OCI-LY1 (cell line): ENCODE data around the gene DIAPH2.

Source experiments
- H2AFZ ChIP-seq: fragments of 200-600 bp; sonication (generic), shearing (Covaris generic); 2 replicates; pipeline ENCODE4 v1.6.0; 2014; ENCODE audit warnings: antibody characterized with exemption, mild to moderate bottlenecking, low read length
- H3F3A ChIP-seq: fragments of 200-600 bp; sonication (generic), shearing (Covaris generic); 2 replicates; pipeline ENCODE4 v1.6.0; 2014; ENCODE audit warnings: mild to moderate bottlenecking, antibody characterized with exemption, low read length, moderate library complexity; ENCODE audit not compliant: insufficient read depth
- H3K27ac ChIP-seq: fragments of 200-600 bp; sonication (generic); 2 replicates; pipeline ENCODE4 v1.5.1; 2014; ENCODE audit warnings: low read length, mixed run types, mild to moderate bottlenecking, low read depth; ENCODE audit not compliant: poor library complexity, severe bottlenecking
- H3K27me3 ChIP-seq: fragments of 200-600 bp; sonication (generic); 2 replicates; pipeline ENCODE4 v1.6.0; 2014; ENCODE audit warnings: antibody characterized with exemption, mild to moderate bottlenecking, low read length, moderate library complexity; ENCODE audit not compliant: insufficient read depth
- H3K36me3 ChIP-seq: fragments of 200-600 bp; sonication (generic); 2 replicates; pipeline ENCODE4 v1.6.1; 2014; ENCODE audit warnings: mild to moderate bottlenecking, antibody characterized with exemption, low read length, moderate library complexity, mixed read lengths; ENCODE audit not compliant: insufficient read depth
- H3K4me1 ChIP-seq: fragments of 200-600 bp; sonication (generic); 2 replicates; pipeline ENCODE4 v1.5.1; 2014; ENCODE audit warnings: mild to moderate bottlenecking, low read length, moderate library complexity; ENCODE audit not compliant: insufficient read depth, severe bottlenecking
- H3K4me2 ChIP-seq: fragments of 200-600 bp; sonication (generic), shearing (Covaris generic); 2 replicates; pipeline ENCODE4 v1.6.1; 2014; ENCODE audit warnings: low read length
- H3K4me3 ChIP-seq: fragments of 200-600 bp; sonication (generic); 2 replicates; pipeline ENCODE4 v1.5.1; 2014; ENCODE audit warnings: low read length, low read depth, mild to moderate bottlenecking, mixed read lengths; ENCODE audit not compliant: poor library complexity, severe bottlenecking
- H3K79me2 ChIP-seq: fragments of 200-600 bp; shearing (Covaris generic); 2 replicates; pipeline ENCODE4 v1.6.1; 2016; ENCODE audit warnings: mixed run types, low read length, mixed read lengths; ENCODE audit not compliant: insufficient read depth
- H3K9ac ChIP-seq: fragments of 200-600 bp; sonication (generic), shearing (Covaris generic); 2 replicates; pipeline ENCODE4 v1.6.1; 2014; ENCODE audit warnings: mild to moderate bottlenecking, low read length, mixed read lengths
- H3K9me2 ChIP-seq: fragments of 200-600 bp; sonication (generic), shearing (Covaris generic); 2 replicates; pipeline ENCODE4 v1.6.1; 2014; ENCODE audit warnings: low read depth, mild to moderate bottlenecking, low read length, mixed read lengths
- H3K9me3 ChIP-seq: fragments of 200-600 bp; shearing (Covaris generic); 2 replicates; pipeline ENCODE4 v1.6.1; 2014; ENCODE audit warnings: low read length, mixed read lengths
- H4K20me1 ChIP-seq: fragments of 200-600 bp; sonication (generic), shearing (Covaris generic); 2 replicates; pipeline ENCODE4 v1.6.0; 2016; ENCODE audit warnings: mild to moderate bottlenecking, low read length; ENCODE audit not compliant: insufficient read depth
- CTCF ChIP-seq: fragments of 200-600 bp; sonication (generic), shearing (Covaris generic); IDR thresholded peaks from 2 replicates; pipeline ENCODE4 v1.5.1; 2017; ENCODE audit warnings: mild to moderate bottlenecking, antibody characterized with exemption, low read length, moderate library complexity, mixed read lengths
- EZH2 ChIP-seq: fragments of 200-600 bp; sonication (generic), shearing (Covaris generic); IDR thresholded peaks from 2 replicates; pipeline ENCODE4 v1.8.0; 2017; ENCODE audit warnings: borderline replicate concordance, mixed run types, mild to moderate bottlenecking, antibody characterized with exemption, low read length, moderate library complexity, mixed read lengths

The DIAPH2 gene

GRCh38 chrX:96719161-96719875 is 34.7 kb downstream of the DIAPH2 start:
- Histone ChIP-seq H3F3A (no peaks in the 10 kb centered on the region), H3K4me3 (no peak overlapping the region), H3K4me2 (no peak overlapping the region), H2AFZ (no peak overlapping the region), H3K4me1 (peaks cover 5% of the 10 kb centered on the region), H3K79me2 (no peaks in the 10 kb centered on the region), H3K27ac (no peak overlapping the region), H3K36me3 (no peaks in the 10 kb centered on the region), H3K9ac (no peak overlapping the region), H3K9me2 (no peaks in the 10 kb centered on the region), H4K20me1 (no peaks in the 10 kb centered on the region), H3K9me3 (no peaks in the 10 kb centered on the region), H3K27me3 (no peaks in the 10 kb centered on the region)
- no peak for TF ChIP-seq EZH2
- TF ChIP-seq CTCF: no peak

GRCh38 chrX:96721354-96721753 is 36.7 kb downstream of the DIAPH2 start:
- H4K20me1 ChIP-seq: no peaks in the 10 kb centered on the region
- no peak overlapping the region for H3K4me2 ChIP-seq
- H3K4me3 ChIP-seq: no peak overlapping the region
- H3K79me2 ChIP-seq: no peaks in the 10 kb centered on the region
- no peak overlapping the region for H3K27ac ChIP-seq
- no peak overlapping the region for H3K9ac ChIP-seq
- H3F3A ChIP-seq: no peaks in the 10 kb centered on the region
- H3K27me3 ChIP-seq: no peaks in the 10 kb centered on the region
- no peaks in the 10 kb centered on the region for H3K4me1 ChIP-seq
- no peaks in the 10 kb centered on the region for H3K9me2 ChIP-seq
- H3K9me3 ChIP-seq: no peaks in the 10 kb centered on the region
- TF ChIP-seq EZH2 (no peak), CTCF (no peak)
- H3K36me3 ChIP-seq: no peaks in the 10 kb centered on the region
- no peak overlapping the region for H2AFZ ChIP-seq

- Histone ChIP-seq H3K27me3 (no peaks in the 10 kb centered on the region), H3F3A (no peaks in the 10 kb centered on the region), H3K27ac (no peak overlapping the region), H2AFZ (no peak overlapping the region), H3K79me2 (no peaks in the 10 kb centered on the region), H4K20me1 (no peaks in the 10 kb centered on the region), H3K9me2 (no peaks in the 10 kb centered on the region), H3K9me3 (no peaks in the 10 kb centered on the region), H3K36me3 (no peaks in the 10 kb centered on the region), H3K4me1 (no peaks in the 10 kb centered on the region), H3K4me2 (no peak overlapping the region), H3K4me3 (no peak overlapping the region), H3K9ac (no peak overlapping the region)
- no peak for TF ChIP-seq CTCF
- no peak for TF ChIP-seq EZH2
Measured at GRCh38 chrX:96722781-96723180, 38.1 kb downstream of the DIAPH2 start.
